Endothelial cell of umbilical vein (primary cell): Measurements from ENCODE around the gene ZNF791. TPM values are rescaled to one million over a fixed set of nuclear protein-coding genes. Genes with fewer than 3 reads are reported as not detected.

Source experiments
- BruUV-seq: library from RNA; stranded (reverse); fragments of 400-500 nt; replicated peaks from 2 replicates; lab custom pipeline; 2021; lab: Mats Ljungman, UMichigan
- CTCF ChIA-PET: fragments of 300-600, 350-600 bp; sonication (Branson Sonifier 250); formaldehyde crosslinking; loops from one replicate; lab custom pipeline; 2021; ENCODE audit warnings: antibody characterized with exemption, inconsistent platforms; lab: Charles Lee
- POLR2A ChIA-PET: fragments of 300-600, 350-600 bp; sonication (Branson Sonifier 250); formaldehyde crosslinking; loops from one replicate; lab custom pipeline; 2021; ENCODE audit warnings: antibody characterized with exemption, inconsistent platforms; lab: Charles Lee
- DNase-seq: peaks from one replicate; pipeline ENCODE4 v3.0.0-alpha.2; 2011; ENCODE audit warnings: low read depth, low spot score
- FAIRE-seq: peaks from 2 replicates; lab custom pipeline; 2011; peaks lifted over from hg19 to GRCh38; lab: Jason Lieb, UNC
- H2AFZ ChIP-seq: 2 replicates; pipeline ENCODE4 v1.6.0; 2012; ENCODE audit warnings: low read depth, low read length, control low read depth, inconsistent platforms
- H3K27ac ChIP-seq: 2 replicates; pipeline ENCODE4 v1.5.1; 2011; ENCODE audit warnings: low read depth, mild to moderate bottlenecking, control low read depth, low read length, moderate library complexity; ENCODE audit not compliant: insufficient read depth
- H3K27me3 ChIP-seq, 2 experiments: 2 replicates each; pipeline versions ENCODE4 v1.6.0 to v1.6.1; 2011; ENCODE audit warnings: low read length in 2 of 2, mixed read lengths in 1 of 2; ENCODE audit not compliant: control insufficient read depth in 2 of 2, insufficient read depth in 2 of 2
- H3K36me3 ChIP-seq, 2 experiments: 2 replicates in 1 of 2; 3 replicates in 1 of 2; pipeline ENCODE4 v1.5.1; 2011; ENCODE audit warnings: low read length in 2 of 2, mild to moderate bottlenecking in 1 of 2, moderate library complexity in 1 of 2; ENCODE audit not compliant: control insufficient read depth in 2 of 2, insufficient read depth in 2 of 2; ENCODE audit errors: extremely low read depth in 1 of 2
- H3K4me1 ChIP-seq: 3 replicates; pipeline ENCODE4 v1.5.1; 2011; ENCODE audit warnings: mild to moderate bottlenecking, low read length; ENCODE audit not compliant: control insufficient read depth, insufficient read depth; ENCODE audit errors: extremely low read depth
- H3K4me2 ChIP-seq: 2 replicates; pipeline ENCODE4 v1.6.1; 2011; ENCODE audit warnings: low read length, control low read depth, mixed read lengths; ENCODE audit not compliant: insufficient read depth
- H3K4me3 ChIP-seq, 3 experiments: fragments of 200-600 bp in 1 of 3; sonication (generic), shearing (Covaris generic) in 1 of 3; replicated peaks in 1 of 3; 2 replicates each; pipeline ENCODE4 v1.5.1; 2011 to 2016; ENCODE audit warnings: control low read depth in 3 of 3, low read length in 3 of 3, mild to moderate bottlenecking in 2 of 3, inconsistent platforms in 1 of 3, low read depth in 1 of 3, moderate library complexity in 1 of 3; ENCODE audit not compliant: insufficient read depth in 1 of 3
- H3K79me2 ChIP-seq: 2 replicates; pipeline ENCODE4 v1.6.0; 2012; ENCODE audit warnings: low read length, inconsistent platforms; ENCODE audit not compliant: control insufficient read depth, insufficient read depth
- H3K9ac ChIP-seq: replicated peaks from 2 replicates; pipeline ENCODE3; 2011; ENCODE audit warnings: low read length, control low read depth; ENCODE audit not compliant: insufficient read depth; ENCODE audit errors: extremely low read depth
- H3K9me1 ChIP-seq: replicated peaks from 3 replicates; pipeline ENCODE4 v1.6.0; 2011; ENCODE audit warnings: mild to moderate bottlenecking, low read length; ENCODE audit not compliant: control insufficient read depth, insufficient read depth; ENCODE audit errors: extremely low read depth
- H3K9me3 ChIP-seq: replicated peaks from 2 replicates; pipeline ENCODE4 v1.5.1; 2012; ENCODE audit warnings: low read length, inconsistent platforms; ENCODE audit not compliant: control insufficient read depth, insufficient read depth
- H4K20me1 ChIP-seq: replicated peaks from 2 replicates; pipeline ENCODE3; 2011; ENCODE audit warnings: mild to moderate bottlenecking, low read length; ENCODE audit not compliant: control insufficient read depth, insufficient read depth; ENCODE audit errors: extremely low read depth
- EZH2 ChIP-seq: IDR thresholded peaks from 2 replicates; pipeline ENCODE4 v1.6.1; 2012; ENCODE audit warnings: borderline replicate concordance, low read depth, mild to moderate bottlenecking, moderate library complexity, low read length, inconsistent platforms; ENCODE audit not compliant: severe bottlenecking
- FOS ChIP-seq: IDR thresholded peaks from 2 replicates; pipeline ENCODE4 v1.6.1; 2011; ENCODE audit warnings: mild to moderate bottlenecking, low read length, moderate library complexity, borderline replicate concordance; ENCODE audit not compliant: insufficient read depth
- GATA2 ChIP-seq: IDR thresholded peaks from 2 replicates; pipeline ENCODE4 v1.7.0; 2011; ENCODE audit warnings: low read depth, mild to moderate bottlenecking, moderate library complexity, mixed read lengths, low read length; ENCODE audit not compliant: insufficient read length, insufficient read depth
- JUN ChIP-seq: IDR thresholded peaks from 2 replicates; pipeline ENCODE4 v1.6.1; 2011; ENCODE audit warnings: borderline replicate concordance, low read depth; ENCODE audit not compliant: insufficient read length, insufficient read depth
- MYC ChIP-seq: IDR thresholded peaks from one replicate; pipeline ENCODE4 v1.6.1; 2011; ENCODE audit warnings: mild to moderate bottlenecking, low read depth, low read length
- POLR2A ChIP-seq: IDR thresholded peaks from 2 replicates; pipeline ENCODE4 v1.6.1; 2012; ENCODE audit warnings: low read depth, mild to moderate bottlenecking, control low read depth, low read length
- POLR2AphosphoS5 ChIP-seq: IDR thresholded peaks from 2 replicates; pipeline ENCODE4 v1.6.1; 2012; ENCODE audit warnings: low read depth, mild to moderate bottlenecking, control low read depth, low read length, moderate library complexity; ENCODE audit not compliant: insufficient read depth
- dilution Hi-C: fragments of 300-500 bp; cut with MboI; formaldehyde crosslinking; loops from one replicate; pipeline ENCODE4 v1.15.0; 2019; ENCODE audit warnings: low sequenced_read_pairs; ENCODE audit not compliant: extremely low pct_ligation_motif_present
- intact Hi-C: fragments of 100-400 bp; cut with micrococcal nuclease; formaldehyde crosslinking; loops from one replicate; pipeline ENCODE4 v1.10.0; 2022
- polyA plus RNA-seq, 4 experiments: library from polyadenylated mRNA; depleted of rRNA in 3 of 4; stranded (reverse) in 3 of 4; unstranded in 1 of 4; fragments of >200 nt; gene quantifications; 2 replicates each; pipeline versions ENCODE4 v1.2.1 to v1.2.3, GENCODE V29; 2011 to 2012; ENCODE audit warnings: missing spikeins in 1 of 4
- total RNA-seq: library from RNA; stranded (reverse); gene quantifications from 2 replicates; pipeline ENCODE4 v1.2.3, GENCODE V29; 2021
- TF ChIP-seq, protein P1 (sequence below), 2 donors: IDR thresholded peaks; 1 replicate in 1 of 2; 2 replicates in 1 of 2; pipeline ENCODE4 v1.5.1; 2011; ENCODE audit warnings: low read length in 2 of 2, mild to moderate bottlenecking in 2 of 2, moderate library complexity in 2 of 2, control low read depth in 1 of 2, inconsistent platforms in 1 of 2, low read depth in 1 of 2; ENCODE audit not compliant: insufficient read depth in 1 of 2; ENCODE audit errors: extremely low read depth in 1 of 2
- TF ChIP-seq, protein P2 (sequence below): IDR thresholded peaks from 2 replicates; pipeline ENCODE4 v1.6.1; 2011; ENCODE audit not compliant: insufficient read depth, insufficient read length

Gene ZNF791
- total and polyA plus RNA-seq, 2 donors (not counting 3 experiments of a cell fraction or from before 2014, with no cell fraction given), result 8.3 to 21.8 TPM

DNA sequence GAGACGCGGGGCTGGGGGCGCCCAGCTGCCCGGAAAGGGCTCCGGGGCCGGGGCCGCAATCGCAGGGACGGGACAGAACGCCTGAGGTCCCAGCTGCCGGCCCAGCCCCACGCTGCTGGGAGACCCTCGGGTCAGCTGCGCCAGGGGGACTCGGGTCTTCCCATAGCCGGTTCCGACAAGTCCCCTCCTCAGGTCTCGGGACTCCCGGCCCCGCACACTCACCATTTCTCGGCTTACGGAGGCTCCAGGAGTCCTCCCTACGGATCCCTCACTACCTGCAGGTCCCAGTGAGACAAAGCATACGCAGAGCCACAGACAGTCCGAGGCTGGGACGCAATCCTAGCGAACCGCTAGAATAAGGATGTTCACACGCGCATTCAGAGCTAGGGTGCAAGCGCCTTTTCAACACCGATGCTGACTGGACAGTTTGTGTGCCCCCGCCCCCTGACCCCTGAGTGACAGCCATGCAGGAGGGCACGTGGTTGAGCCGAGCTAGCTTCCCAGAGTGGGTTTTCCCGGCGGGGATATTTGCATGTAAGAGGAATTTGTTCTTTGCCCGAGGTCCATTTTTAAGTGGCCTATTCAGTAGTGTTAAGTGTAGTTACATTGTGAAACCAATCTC is 13.7 kb upstream of the ZNF791 start:
- FAIRE-seq, result no peak
- no peaks in the 10 kb centered on the region for H3K9me1 ChIP-seq
- H3K27me3 ChIP-seq, result no peaks in the 10 kb centered on the region
- no peak for TF ChIP-seq GATA2
- TF ChIP-seq POLR2AphosphoS5, result no peak
- no peak for TF ChIP-seq FOS
- TF ChIP-seq, protein P1, sequence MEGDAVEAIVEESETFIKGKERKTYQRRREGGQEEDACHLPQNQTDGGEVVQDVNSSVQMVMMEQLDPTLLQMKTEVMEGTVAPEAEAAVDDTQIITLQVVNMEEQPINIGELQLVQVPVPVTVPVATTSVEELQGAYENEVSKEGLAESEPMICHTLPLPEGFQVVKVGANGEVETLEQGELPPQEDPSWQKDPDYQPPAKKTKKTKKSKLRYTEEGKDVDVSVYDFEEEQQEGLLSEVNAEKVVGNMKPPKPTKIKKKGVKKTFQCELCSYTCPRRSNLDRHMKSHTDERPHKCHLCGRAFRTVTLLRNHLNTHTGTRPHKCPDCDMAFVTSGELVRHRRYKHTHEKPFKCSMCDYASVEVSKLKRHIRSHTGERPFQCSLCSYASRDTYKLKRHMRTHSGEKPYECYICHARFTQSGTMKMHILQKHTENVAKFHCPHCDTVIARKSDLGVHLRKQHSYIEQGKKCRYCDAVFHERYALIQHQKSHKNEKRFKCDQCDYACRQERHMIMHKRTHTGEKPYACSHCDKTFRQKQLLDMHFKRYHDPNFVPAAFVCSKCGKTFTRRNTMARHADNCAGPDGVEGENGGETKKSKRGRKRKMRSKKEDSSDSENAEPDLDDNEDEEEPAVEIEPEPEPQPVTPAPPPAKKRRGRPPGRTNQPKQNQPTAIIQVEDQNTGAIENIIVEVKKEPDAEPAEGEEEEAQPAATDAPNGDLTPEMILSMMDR (IDR thresholded peaks at IDR 0.05; ENCODE audit: extremely low read depth in 1 of 2, insufficient read depth in 1 of 2, low read depth in 1 of 2, low read length in 2 of 2), result no peak
- TF ChIP-seq, protein P2, sequence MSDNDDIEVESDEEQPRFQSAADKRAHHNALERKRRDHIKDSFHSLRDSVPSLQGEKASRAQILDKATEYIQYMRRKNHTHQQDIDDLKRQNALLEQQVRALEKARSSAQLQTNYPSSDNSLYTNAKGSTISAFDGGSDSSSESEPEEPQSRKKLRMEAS, result no peak
- no peak for TF ChIP-seq MYC
- no peak for TF ChIP-seq POLR2A
- TF ChIP-seq EZH2, result no peak
- no peak for TF ChIP-seq JUN
- no peak overlapping the region for H3K27ac ChIP-seq
- no peak overlapping the region for H2AFZ ChIP-seq
- no peak for DNase-seq
- BruUV-seq, result no TSS peak
- no peak overlapping the region for H3K4me2 ChIP-seq
- H3K9me3 ChIP-seq, result no peaks in the 10 kb centered on the region
- POLR2A ChIA-PET, result no interaction called here
- peaks cover 0 to 2% of the 10 kb centered on the region in 2 experiments for H3K36me3 ChIP-seq
- no peak overlapping the region for H3K9ac ChIP-seq
- CTCF ChIA-PET, result interaction anchor here (1.3 kb wide), 1 partner anchor 43 kb away, joined by 3 read pairs; no protein-coding TSS in a partner anchor
- no peak overlapping the region for H3K4me3 ChIP-seq
- dilution Hi-C loops, result no loop called here
- intact Hi-C loops, result no loop called here
- H4K20me1 ChIP-seq, result no peaks in the 10 kb centered on the region
- H3K79me2 ChIP-seq, result no peaks in the 10 kb centered on the region
- no peaks in the 10 kb centered on the region for H3K4me1 ChIP-seq
